HG03135 (cell line): ENCODE results near the gene FOXD1.
"Not testable (repeated sequence)": the region's sequence is repeated elsewhere in the genome, so short reads cannot be mapped to it uniquely, and the experiment has no call there.

Source experiments
- ATAC-seq: cut with Tn5 transposase; IDR thresholded peaks from one replicate; pipeline ENCODE4 v1.9.1; 2021; ENCODE audit warnings: mild to moderate bottlenecking, moderate library complexity; ENCODE audit not compliant: unreplicated experiment

FOXD1 gene

GRCh38 chr5:73448463-73449136 lies at the start of gene FOXD1:
TSS of gene FOXD1 (minus strand) at chr5:73448777. CDS start at chr5:73448362, 415 bp downstream.
- ATAC-seq, result no peak

- ATAC-seq, result no peak
Measured at GRCh38 chr5:73497497-73498056, 49.0 kb upstream of the FOXD1 start.

GRCh38 chr5:73496984-73497457 lies 48.4 kb upstream of the FOXD1 start:
- no peak for ATAC-seq

- no peak for ATAC-seq
Measured at GRCh38 chr5:73495772-73496335, 47.3 kb upstream of the FOXD1 start.

- ATAC-seq, result no peak
Measured at GRCh38 chr5:73494721-73495120, 46.1 kb upstream of the FOXD1 start.

- no peak for ATAC-seq
Measured at GRCh38 chr5:73493421-73493820, 44.8 kb upstream of the FOXD1 start.

- ATAC-seq, result no peak
Measured at GRCh38 chr5:73491155-73491554, 42.6 kb upstream of the FOXD1 start.

GRCh38 chr5:73490088-73490487 lies 41.5 kb upstream of the FOXD1 start:
- no peak for ATAC-seq

- ATAC-seq, result no peak
Measured at GRCh38 chr5:73488806-73489205, 40.2 kb upstream of the FOXD1 start.

- ATAC-seq, result no peak
Measured at GRCh38 chr5:73487815-73488214, 39.2 kb upstream of the FOXD1 start.

GRCh38 chr5:73487257-73487656 lies 38.7 kb upstream of the FOXD1 start:
- not testable (repeated sequence) for ATAC-seq

GRCh38 chr5:73486119-73486899 lies 37.7 kb upstream of the FOXD1 start:
- no peak for ATAC-seq

- no peak for ATAC-seq
Measured at GRCh38 chr5:73485715-73486114, 37.1 kb upstream of the FOXD1 start.

- no peak for ATAC-seq
Measured at GRCh38 chr5:73484511-73484910, 35.9 kb upstream of the FOXD1 start.

- no peak for ATAC-seq
Measured at GRCh38 chr5:73483676-73484075, 35.1 kb upstream of the FOXD1 start.

GRCh38 chr5:73482383-73483136 lies 34.0 kb upstream of the FOXD1 start:
- ATAC-seq, result no peak

- ATAC-seq, result no peak
Measured at GRCh38 chr5:73480500-73480899, 31.9 kb upstream of the FOXD1 start.

GRCh38 chr5:73472116-73472515 lies 23.5 kb upstream of the FOXD1 start:
- no peak for ATAC-seq

- ATAC-seq, result no peak
Measured at GRCh38 chr5:73471654-73472053, 23.1 kb upstream of the FOXD1 start.

GRCh38 chr5:73469878-73470277 lies 21.3 kb upstream of the FOXD1 start:
- ATAC-seq, result no peak

GRCh38 chr5:73468638-73469037 lies 20.1 kb upstream of the FOXD1 start:
- ATAC-seq, result not testable (repeated sequence)
